Type B pancreatic cell (in vitro differentiated cells): ENCODE measurements around the gene HMCES. TPM values are rescaled to one million over a fixed set of nuclear protein-coding genes. Genes with fewer than 3 reads are reported as not detected.
A peak's percentile ranks its signal among the peaks of the same experiment; 100 is the strongest.

Source experiments
- DNase-seq: peaks from one replicate; pipeline ENCODE4 v3.0.0; 2021; ENCODE audit warnings: mixed read lengths; ENCODE audit not compliant: unreplicated experiment; ENCODE audit errors: extremely low spot score
- H3K27ac Mint-ChIP-seq: 2 replicates; pipeline ENCODE4 v1.8.0; 2021; ENCODE audit warnings: mild to moderate bottlenecking, mixed read lengths
- H3K27me3 Mint-ChIP-seq: 2 replicates; pipeline ENCODE4 v1.8.0; 2021; ENCODE audit warnings: mixed read lengths
- H3K36me3 Mint-ChIP-seq: 2 replicates; pipeline ENCODE4 v1.8.0; 2021; ENCODE audit warnings: mixed read lengths
- H3K4me1 Mint-ChIP-seq: one replicate; pipeline ENCODE4 v1.8.0; 2021; ENCODE audit warnings: mixed read lengths; ENCODE audit not compliant: unreplicated experiment
- H3K4me3 Mint-ChIP-seq: 2 replicates; pipeline ENCODE4 v1.8.0; 2021; ENCODE audit warnings: mild to moderate bottlenecking, mixed read lengths
- H3K9me3 Mint-ChIP-seq: 2 replicates; pipeline ENCODE4 v1.8.0; 2021; ENCODE audit warnings: mixed read lengths
- total RNA-seq: library from RNA; stranded (reverse); gene quantifications from 2 replicates; pipeline ENCODE4 v1.2.1, GENCODE V29; 2021; ENCODE audit warnings: low replicate concordance
- TF ChIP-seq, protein P1 (sequence below): fragments of 200-600 bp; sonication (generic); conservative IDR thresholded peaks from 2 replicates; pipeline ENCODE4 v1.5.0; 2021; ENCODE audit warnings: antibody characterized with exemption, mild to moderate bottlenecking

Gene HMCES
- total RNA-seq, 1 donor from 2014 or later = 34.9 TPM

DNA sequence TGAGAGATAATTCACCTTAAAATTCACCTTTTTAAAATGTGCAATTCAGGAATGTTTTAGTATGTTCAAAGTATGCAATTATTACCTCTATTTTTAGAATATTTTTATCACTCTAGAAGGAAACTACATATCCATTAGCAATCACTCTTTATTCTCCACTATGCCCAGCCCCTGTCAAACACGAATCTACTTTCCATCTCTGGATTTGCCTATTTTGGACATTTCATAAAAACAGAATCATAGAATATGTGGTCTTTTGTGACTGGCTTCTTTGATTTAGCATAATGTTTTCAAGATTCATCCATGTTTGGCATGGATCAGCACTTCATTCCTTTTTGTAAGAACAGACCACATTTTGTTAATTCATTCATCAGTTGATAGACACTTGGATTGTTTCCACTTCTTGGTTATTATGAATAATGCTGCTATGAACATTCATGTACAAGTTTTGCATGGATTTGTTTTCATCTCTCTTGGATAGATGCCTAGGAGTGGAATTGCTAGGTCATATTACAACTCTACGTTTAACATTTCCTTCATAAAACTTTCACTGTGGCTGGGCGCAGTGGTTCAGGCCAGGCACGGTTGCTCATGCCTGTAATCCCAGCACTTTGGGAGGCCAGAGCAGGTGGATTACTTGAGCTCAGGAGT is 12.7 kb downstream of the HMCES start:
- Mint-ChIP-seq H3K9me3 (no peaks in the 10 kb centered on the region), H3K36me3 (peaks cover 13% of the 10 kb centered on the region), H3K27me3 (no peaks in the 10 kb centered on the region), H3K27ac (no peak overlapping the region), H3K4me1 (no peaks in the 10 kb centered on the region), H3K4me3 (no peak overlapping the region)
- TF ChIP-seq, protein P1, sequence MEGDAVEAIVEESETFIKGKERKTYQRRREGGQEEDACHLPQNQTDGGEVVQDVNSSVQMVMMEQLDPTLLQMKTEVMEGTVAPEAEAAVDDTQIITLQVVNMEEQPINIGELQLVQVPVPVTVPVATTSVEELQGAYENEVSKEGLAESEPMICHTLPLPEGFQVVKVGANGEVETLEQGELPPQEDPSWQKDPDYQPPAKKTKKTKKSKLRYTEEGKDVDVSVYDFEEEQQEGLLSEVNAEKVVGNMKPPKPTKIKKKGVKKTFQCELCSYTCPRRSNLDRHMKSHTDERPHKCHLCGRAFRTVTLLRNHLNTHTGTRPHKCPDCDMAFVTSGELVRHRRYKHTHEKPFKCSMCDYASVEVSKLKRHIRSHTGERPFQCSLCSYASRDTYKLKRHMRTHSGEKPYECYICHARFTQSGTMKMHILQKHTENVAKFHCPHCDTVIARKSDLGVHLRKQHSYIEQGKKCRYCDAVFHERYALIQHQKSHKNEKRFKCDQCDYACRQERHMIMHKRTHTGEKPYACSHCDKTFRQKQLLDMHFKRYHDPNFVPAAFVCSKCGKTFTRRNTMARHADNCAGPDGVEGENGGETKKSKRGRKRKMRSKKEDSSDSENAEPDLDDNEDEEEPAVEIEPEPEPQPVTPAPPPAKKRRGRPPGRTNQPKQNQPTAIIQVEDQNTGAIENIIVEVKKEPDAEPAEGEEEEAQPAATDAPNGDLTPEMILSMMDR = no peak
- no peak for DNase-seq

DNA sequence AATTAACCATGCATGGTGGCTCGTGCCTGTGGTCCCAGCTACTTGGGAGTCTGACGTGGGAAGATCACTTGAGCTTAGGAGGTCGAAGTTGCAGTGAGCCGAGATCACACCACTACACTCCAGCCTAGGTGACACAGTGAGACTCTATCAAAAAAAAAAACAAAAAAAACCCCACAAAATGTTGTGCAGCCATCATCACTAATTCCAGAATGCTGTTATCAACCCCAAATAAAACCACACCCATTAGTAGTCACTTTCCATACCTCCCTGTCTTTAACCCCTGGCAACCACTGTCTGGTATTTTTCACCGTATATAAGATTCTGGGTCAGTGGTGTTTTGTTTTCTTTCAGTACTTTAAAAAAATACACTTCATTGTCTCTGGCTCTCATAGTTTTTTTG is 16.6 kb downstream of the HMCES start:
- peaks cover 22% of the 10 kb centered on the region for H3K36me3 Mint-ChIP-seq
- no peaks in the 10 kb centered on the region for H3K27me3 Mint-ChIP-seq

DNA sequence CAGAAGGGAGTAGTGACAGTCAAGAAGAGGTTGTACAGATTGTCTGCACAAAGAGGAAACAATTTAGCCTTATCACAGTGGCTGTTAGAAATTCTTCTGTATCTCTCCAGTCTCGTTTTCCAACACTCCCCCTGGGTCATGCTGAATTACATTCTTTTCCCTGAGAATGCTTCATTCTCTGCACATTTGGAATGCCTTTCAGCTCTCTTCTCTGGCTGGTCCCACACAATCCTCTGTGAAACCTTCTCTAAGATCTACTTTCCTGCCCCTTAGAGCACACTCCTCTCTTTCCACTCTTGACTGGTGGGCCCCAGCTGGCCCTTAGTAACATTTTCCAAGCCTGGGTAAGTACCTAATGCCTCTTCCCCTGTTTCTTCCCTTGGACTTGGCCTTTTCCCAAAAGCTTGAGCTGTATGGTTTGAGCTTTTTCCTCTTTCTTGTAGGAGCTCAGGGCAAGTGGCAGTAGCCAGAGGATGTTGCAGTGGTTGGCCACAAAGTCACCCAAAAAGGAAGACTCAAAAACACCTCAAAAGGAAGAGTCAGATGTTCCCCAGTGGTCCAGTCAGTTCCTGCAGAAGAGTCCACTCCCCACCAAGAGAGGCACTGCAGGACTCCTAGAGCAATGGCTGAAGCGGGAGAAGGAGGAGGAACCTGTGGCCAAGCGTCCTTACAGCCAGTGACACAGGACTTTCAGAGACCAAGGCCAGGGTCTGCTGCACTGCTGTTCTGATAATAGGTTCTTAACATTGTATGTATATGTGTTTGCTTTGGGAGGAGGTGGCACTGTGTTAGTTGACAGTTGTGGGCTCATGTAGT is 25.7 kb downstream of the HMCES start:
- no peak for DNase-seq
- Mint-ChIP-seq H3K36me3 (peaks cover 22% of the 10 kb centered on the region), H3K27ac (no peak overlapping the region), H3K27me3 (no peaks in the 10 kb centered on the region), H3K9me3 (no peaks in the 10 kb centered on the region), H3K4me1 (peaks cover 14% of the 10 kb centered on the region), H3K4me3 (no peak overlapping the region)
- TF ChIP-seq, protein P1 = no peak

More for the DNA sequence above, 16.6 kb downstream of the HMCES start:
- TF ChIP-seq, protein P1 = no peak
- no peak overlapping the region for H3K27ac Mint-ChIP-seq
- no peak for DNase-seq
- H3K4me1 Mint-ChIP-seq = no peaks in the 10 kb centered on the region
- no peaks in the 10 kb centered on the region for H3K9me3 Mint-ChIP-seq
- H3K4me3 Mint-ChIP-seq = no peak overlapping the region

DNA sequence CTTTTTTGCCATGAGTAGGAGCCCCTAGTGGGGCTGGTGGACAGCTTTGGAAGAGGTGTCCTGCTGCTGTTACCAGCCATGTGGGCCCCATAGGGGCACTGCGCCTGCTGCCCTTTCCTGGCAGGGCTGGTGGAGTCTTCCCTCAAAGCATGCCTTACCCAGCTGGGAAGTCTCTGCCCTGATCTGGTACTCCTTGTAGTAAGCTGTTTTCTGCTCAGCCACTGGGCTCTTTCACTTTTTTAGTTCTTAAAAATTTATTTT is 26.2 kb downstream of the HMCES start:
- H3K27ac Mint-ChIP-seq = no peak overlapping the region
- DNase-seq = no peak
- H3K27me3 Mint-ChIP-seq = no peaks in the 10 kb centered on the region

DNA sequence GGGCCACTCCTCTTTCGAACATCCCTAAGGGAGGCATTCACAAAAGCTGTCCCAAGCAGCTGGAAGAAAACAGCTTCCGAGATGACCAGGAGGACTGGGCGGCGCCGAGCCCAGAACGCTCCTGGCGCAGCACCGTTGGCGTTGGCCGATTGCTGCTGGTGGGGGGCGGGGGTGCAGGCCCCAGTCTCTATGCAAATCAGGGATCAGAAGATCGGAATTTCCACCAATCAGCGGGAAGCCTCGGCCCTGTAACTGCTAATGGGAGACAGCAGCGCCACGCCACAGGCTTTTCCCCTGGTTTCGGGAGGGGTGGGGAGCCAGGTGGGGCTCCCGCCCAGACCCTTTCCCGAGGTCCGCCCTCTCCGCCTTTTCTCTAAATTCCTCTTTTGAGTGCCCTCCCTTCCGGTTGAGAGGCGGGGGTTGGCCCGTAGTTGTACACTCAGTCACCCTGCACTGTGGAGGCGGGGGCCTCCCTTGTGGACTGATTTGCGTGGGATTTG is 27.0 kb downstream of the HMCES start:
- H3K36me3 Mint-ChIP-seq = peaks cover 19% of the 10 kb centered on the region

More for the DNA sequence above, 26.2 kb downstream of the HMCES start:
- peaks cover 20% of the 10 kb centered on the region for H3K36me3 Mint-ChIP-seq
- peaks cover 14% of the 10 kb centered on the region for H3K4me1 Mint-ChIP-seq
- no peaks in the 10 kb centered on the region for H3K9me3 Mint-ChIP-seq
- H3K4me3 Mint-ChIP-seq = no peak overlapping the region
- TF ChIP-seq, protein P1 = no peak

More for the DNA sequence above, 27.0 kb downstream of the HMCES start:
- Mint-ChIP-seq H3K27me3 (no peaks in the 10 kb centered on the region), H3K4me1 (peaks cover 14% of the 10 kb centered on the region), H3K4me3 (peak overlapping the region; percentile 77), H3K9me3 (no peaks in the 10 kb centered on the region), H3K27ac (peak overlapping the region; percentile 70)
- peak; percentile 79 for DNase-seq
- TF ChIP-seq, protein P1 = no peak
